HG02642 (cell line): Measurements from ENCODE around the gene HCFC1R1.
A peak's percentile ranks its signal among the peaks of the same experiment; 100 is the strongest.

ENCODE experiments used
- ATAC-seq: cut with Tn5 transposase; IDR thresholded peaks from one replicate; pipeline ENCODE4 v1.9.1; 2021; ENCODE audit warnings: mild to moderate bottlenecking; ENCODE audit not compliant: unreplicated experiment, poor library complexity

Gene HCFC1R1

GRCh38 chr16:2980227-2981176, 43.2 kb downstream of the HCFC1R1 start, which contains the start of gene PKMYT1:
PKMYT1 (minus strand) TSS chr16:2980446; CDS start chr16:2979657, 789 bp downstream.
- peak; percentile 75 for ATAC-seq

- no peak for ATAC-seq
Observed at GRCh38 chr16:2979669-2980226, 44.0 kb downstream of the HCFC1R1 start.

GRCh38 chr16:2977440-2977839, 46.3 kb downstream of the HCFC1R1 start:
- no peak for ATAC-seq

GRCh38 chr16:2976673-2977072, 47.1 kb downstream of the HCFC1R1 start:
- ATAC-seq, result no peak

- ATAC-seq, result no peak
Observed at GRCh38 chr16:2976201-2976600, 47.5 kb downstream of the HCFC1R1 start.

GRCh38 chr16:2975161-2975795, 48.5 kb downstream of the HCFC1R1 start:
- no peak for ATAC-seq

GRCh38 chr16:2974319-2975056, 49.3 kb downstream of the HCFC1R1 start:
- no peak for ATAC-seq

GRCh38 chr16:2973605-2974318, 50.0 kb downstream of the HCFC1R1 start:
- ATAC-seq, result no peak

- no peak for ATAC-seq
Observed at GRCh38 chr16:2973093-2973492, 50.6 kb downstream of the HCFC1R1 start.
